BJ (cell line): ENCODE results near the gene EXD3. TPM values are rescaled to one million over a fixed set of nuclear protein-coding genes. Genes with fewer than 3 reads are reported as not detected.

ENCODE experiments used
- CTCF ChIA-PET: fragments of 350-600 bp; formaldehyde crosslinking; extraction: SDS; loops from one replicate; lab custom pipeline; 2021; ENCODE audit warnings: antibody characterized with exemption, inconsistent platforms; lab: Yijun Ruan, JAX
- POLR2A ChIA-PET: fragments of 300-600 bp; sonication (Branson Sonifier 250); formaldehyde crosslinking; extraction: SDS; loops from one replicate; lab custom pipeline; 2021; ENCODE audit warnings: antibody characterized with exemption; lab: Charles Lee
- DNase-seq: peaks from one replicate; pipeline ENCODE4 v3.0.0-alpha.2; 2011; ENCODE audit warnings: low read depth
- H3K27me3 ChIP-seq: 2 replicates; pipeline ENCODE4 v1.6.0; 2011; ENCODE audit warnings: low read length; ENCODE audit not compliant: control insufficient read depth, insufficient read depth
- H3K36me3 ChIP-seq: 2 replicates; pipeline ENCODE4 v1.5.1; 2011; ENCODE audit warnings: low read length; ENCODE audit not compliant: control insufficient read depth, insufficient read depth
- H3K4me3 ChIP-seq: 2 replicates; pipeline ENCODE4 v1.5.1; 2011; ENCODE audit warnings: low read depth, mild to moderate bottlenecking, control low read depth, low read length
- CTCF ChIP-seq: IDR thresholded peaks from 2 replicates; pipeline ENCODE4 v1.5.1; 2011; ENCODE audit warnings: low read depth, mild to moderate bottlenecking, control low read depth, inconsistent platforms, low read length, moderate library complexity; ENCODE audit not compliant: insufficient read depth
- polyA plus RNA-seq: library from polyadenylated mRNA; depleted of rRNA; stranded (reverse); fragments of >200 nt; gene quantifications from 2 replicates; pipeline ENCODE4 v1.2.3, GENCODE V29; 2011

EXD3 gene
- polyA plus RNA-seq, 1 experiment: 5.4 TPM

DNA sequence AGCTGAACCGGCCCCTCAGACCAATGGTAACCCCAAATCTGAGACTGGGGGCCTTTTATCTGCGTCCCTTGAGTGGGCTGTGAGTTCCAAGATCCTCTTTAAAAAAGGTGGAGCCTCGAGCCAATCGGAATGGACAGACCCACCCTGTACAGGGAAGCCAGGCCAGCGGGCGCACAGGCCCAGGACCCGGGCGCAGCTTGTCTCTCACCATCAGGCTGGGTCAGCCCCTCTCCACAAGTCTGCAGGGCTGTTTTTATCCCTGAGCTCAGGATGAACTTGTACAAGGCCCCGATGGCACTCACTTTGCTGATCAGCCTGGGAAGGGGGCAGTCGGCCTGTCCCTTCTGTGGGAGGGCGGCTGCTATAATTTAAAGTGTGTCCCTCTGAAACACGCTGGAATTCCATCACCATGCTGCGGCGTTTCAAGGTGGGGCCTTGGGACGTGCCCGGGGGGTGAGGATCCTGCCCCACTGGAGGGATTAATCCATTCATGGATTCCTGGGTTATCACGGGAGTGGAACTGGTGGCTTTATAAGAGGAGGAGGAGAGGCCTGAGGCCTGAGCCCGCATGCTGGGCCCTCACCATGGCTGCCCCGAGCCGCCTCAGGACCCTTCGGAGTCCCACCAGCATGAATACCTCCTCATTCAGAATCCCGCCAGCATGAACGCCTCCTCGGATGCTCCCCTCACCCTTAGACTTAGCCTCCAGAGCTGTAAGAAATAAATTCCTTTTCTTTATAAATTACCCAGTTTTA lies 14.1 kb downstream of the EXD3 start:
- no peak for DNase-seq
- Histone ChIP-seq H3K4me3 (no peak overlapping the region), H3K36me3 (no peaks in the 10 kb centered on the region), H3K27me3 (no peaks in the 10 kb centered on the region)
- ChIA-PET CTCF (interaction anchor here (0.6 to 2.1 kb wide), 3 partner anchors 107 to 122 kb away, joined by 3 to 10 read pairs (median 3); partner anchors contain the start of gene NRARP), POLR2A (no interaction called here)
- TF ChIP-seq CTCF: no peak

- DNase-seq: no peak
- TF ChIP-seq CTCF: no peak
- Histone ChIP-seq H3K36me3 (no peaks in the 10 kb centered on the region), H3K27me3 (no peaks in the 10 kb centered on the region), H3K4me3 (no peak overlapping the region)
- POLR2A ChIA-PET: no interaction called here
- CTCF ChIA-PET: interaction anchor here (0.6 to 2.1 kb wide), 4 partner anchors 12 to 121 kb away, joined by 3 to 10 read pairs (median 4); partner anchors contain the start of gene NRARP
Measured at GRCh38 chr9:137407590-137408300, 15.2 kb downstream of the EXD3 start.

DNA sequence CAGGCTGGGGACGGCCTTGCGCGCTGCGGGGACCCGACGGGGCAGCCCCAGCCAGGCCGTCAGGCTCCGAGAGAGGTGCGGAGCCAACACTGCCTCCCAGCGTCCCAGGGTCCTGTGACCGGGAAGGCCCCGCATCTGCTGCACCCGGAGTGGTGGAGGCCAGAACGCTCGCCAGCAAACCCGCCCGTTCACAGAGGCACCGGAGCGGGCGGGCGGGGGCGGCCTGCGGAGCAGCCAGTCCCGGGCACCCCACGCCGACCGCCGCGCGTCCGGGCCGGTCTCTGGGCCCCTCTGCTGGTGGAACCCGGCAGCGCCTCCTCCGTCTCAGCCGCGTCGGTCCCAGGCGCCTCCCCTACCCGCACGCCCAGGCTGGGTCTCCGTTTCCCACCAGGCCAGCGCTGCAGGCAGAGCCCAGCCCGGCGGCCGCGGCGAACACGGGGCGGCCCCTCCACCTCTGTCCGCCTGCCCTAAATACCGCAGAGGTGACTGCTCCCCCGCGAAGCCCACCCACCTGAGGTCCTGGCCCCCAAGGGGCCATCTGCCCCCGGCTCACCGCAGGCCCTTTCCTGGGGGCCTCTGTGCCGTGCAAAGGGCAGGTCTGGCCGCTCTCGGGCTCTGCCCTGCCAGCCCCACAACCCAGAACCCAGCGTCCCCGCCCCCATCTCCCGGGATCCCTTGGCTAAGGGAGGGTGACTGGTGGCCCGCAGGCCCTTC lies 15.9 kb downstream of the EXD3 start:
- ChIA-PET CTCF (interaction anchor here (1.1 kb wide), 1 partner anchor 11 kb away, joined by 4 read pairs; no protein-coding TSS in a partner anchor), POLR2A (no interaction called here)
- Histone ChIP-seq H3K27me3 (no peaks in the 10 kb centered on the region), H3K36me3 (no peaks in the 10 kb centered on the region), H3K4me3 (peak overlapping the region; percentile 39)
- peak; percentile 57 for TF ChIP-seq CTCF
- no peak for DNase-seq

DNA sequence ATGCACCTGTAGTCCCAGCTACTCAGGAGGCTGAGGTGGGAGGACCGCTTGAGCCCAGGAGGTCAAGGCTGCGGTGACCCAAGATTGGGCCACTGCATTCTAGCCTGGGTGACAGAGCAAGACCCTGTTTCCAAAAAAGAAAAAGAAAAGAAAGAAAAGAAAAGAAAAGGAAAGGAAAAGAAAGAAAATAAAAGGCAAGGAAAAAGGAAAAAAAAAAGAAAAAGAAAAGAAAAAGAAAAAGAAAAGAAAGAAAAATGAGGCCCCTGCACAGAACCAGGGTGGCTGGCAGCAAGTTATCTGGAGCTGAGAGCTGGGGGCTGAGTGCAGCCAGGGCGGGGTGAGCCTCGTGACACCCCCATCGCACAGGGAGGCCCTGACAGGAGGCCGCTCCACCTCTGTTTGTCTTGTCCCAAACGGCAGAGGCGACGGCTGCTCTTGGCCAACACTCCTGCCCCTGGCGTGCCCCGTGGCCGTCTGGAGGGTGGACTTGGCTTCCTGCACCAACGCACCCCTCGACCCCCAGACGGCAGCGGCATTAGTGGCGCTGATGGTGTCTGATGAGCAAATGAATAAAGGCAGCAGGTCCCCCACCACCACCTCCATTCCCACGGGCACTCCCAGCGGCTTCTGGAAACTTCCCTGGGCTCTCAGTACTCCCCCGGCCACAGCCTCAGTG lies 16.7 kb downstream of the EXD3 start:
- Histone ChIP-seq H3K4me3 (peak overlapping the region; percentile 39), H3K27me3 (no peaks in the 10 kb centered on the region), H3K36me3 (no peaks in the 10 kb centered on the region)
- no peak for TF ChIP-seq CTCF
- ChIA-PET POLR2A (no interaction called here), CTCF (interaction anchor here (0.6 to 1.0 kb wide), 2 partner anchors 130 to 141 kb away, joined by 3 read pairs; no protein-coding TSS in a partner anchor)
- no peak for DNase-seq
